ENCODE measurements around the gene UST.

UST gene

GRCh38 chr6:148818939-148819575 is 72.2 kb downstream of the UST start:
- H4K20me1 ChIP-seq = no peaks in the 10 kb centered on the region

DNA sequence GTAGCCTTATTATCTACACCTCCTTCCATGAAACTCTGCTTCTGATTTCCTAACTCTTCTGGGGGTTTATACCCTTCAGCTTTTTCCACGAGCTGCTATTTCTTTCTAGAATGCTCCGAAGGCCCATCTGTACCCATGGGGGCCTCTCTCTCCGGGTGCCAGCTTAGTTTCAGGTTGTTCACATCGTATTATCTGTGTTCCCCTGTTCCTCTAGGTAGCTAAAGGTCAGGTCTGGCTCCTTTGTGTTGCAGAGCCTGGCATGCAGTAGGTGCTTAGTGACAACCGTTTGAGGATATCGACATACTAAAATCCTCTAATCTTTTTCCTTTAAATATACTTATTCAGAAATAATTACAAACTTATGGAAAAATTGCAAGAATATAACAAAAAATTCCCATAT is 73.0 kb downstream of the UST start:
- no peak for TF ChIP-seq Cebpa-rat (IDR thresholded peaks at IDR 0.05)
- Histone ChIP-seq H3K4me1 (peaks cover 13% of the 10 kb centered on the region), H3K9ac (no peak overlapping the region), H3K36me3 (no peaks in the 10 kb centered on the region), H3K9me3 (peaks cover 5% of the 10 kb centered on the region), H3K27ac (no peak overlapping the region), H3K27me3 (no peaks in the 10 kb centered on the region), H4K20me1 (no peaks in the 10 kb centered on the region), H3K4me3 (no peak overlapping the region), H3K4me2 (no peak overlapping the region)

More at GRCh38 chr6:148818939-148819575, 72.2 kb downstream of the UST start:
- Histone ChIP-seq H3K27ac (no peak overlapping the region), H3K4me2 (no peak overlapping the region), H3K27me3 (no peaks in the 10 kb centered on the region), H3K4me3 (no peak overlapping the region), H3K36me3 (no peaks in the 10 kb centered on the region), H3K9ac (no peak overlapping the region), H3K9me3 (peaks cover 13% of the 10 kb centered on the region), H3K4me1 (peaks cover 10% of the 10 kb centered on the region)
- TF ChIP-seq Cebpa-rat (IDR thresholded peaks at IDR 0.05) = no peak

DNA sequence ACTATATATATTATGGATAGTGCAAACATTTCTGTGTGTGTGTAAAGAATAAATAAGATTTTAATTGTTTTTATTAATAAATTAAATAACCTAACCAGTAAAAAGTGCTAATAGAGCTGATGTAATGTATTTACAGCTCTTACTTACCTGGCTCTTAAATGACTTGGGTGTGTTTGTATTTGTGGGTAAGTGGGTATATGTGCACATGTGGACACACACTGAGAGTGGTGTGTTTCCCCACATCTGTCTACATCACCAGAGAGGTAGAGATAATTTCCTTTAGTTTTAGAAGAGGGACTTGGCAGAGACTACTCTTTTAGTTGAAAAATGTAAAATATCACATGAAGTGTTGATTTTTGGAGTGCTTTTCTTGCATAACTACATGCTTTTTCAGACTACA is 76.0 kb downstream of the UST start:
- Histone ChIP-seq H3K9ac (no peak overlapping the region), H3K36me3 (no peaks in the 10 kb centered on the region), H4K20me1 (no peaks in the 10 kb centered on the region), H3K4me3 (no peak overlapping the region), H3K27me3 (no peaks in the 10 kb centered on the region), H3K4me2 (no peak overlapping the region), H3K4me1 (peaks cover 13% of the 10 kb centered on the region), H3K27ac (no peak overlapping the region), H3K9me3 (no peaks in the 10 kb centered on the region)
- TF ChIP-seq Cebpa-rat (IDR thresholded peaks at IDR 0.05) = no peak

GRCh38 chr6:148824291-148824690 is 77.5 kb downstream of the UST start:
- no peak overlapping the region for H3K9ac ChIP-seq
- peaks cover 13% of the 10 kb centered on the region for H3K4me1 ChIP-seq
- TF ChIP-seq Cebpa-rat (IDR thresholded peaks at IDR 0.05) = no peak
- H4K20me1 ChIP-seq = no peaks in the 10 kb centered on the region
- H3K4me3 ChIP-seq = no peak overlapping the region
- no peaks in the 10 kb centered on the region for H3K36me3 ChIP-seq
- peak overlapping the region; percentile 54 for H3K4me2 ChIP-seq
- no peaks in the 10 kb centered on the region for H3K27me3 ChIP-seq
- no peaks in the 10 kb centered on the region for H3K9me3 ChIP-seq
- no peak overlapping the region for H3K27ac ChIP-seq

DNA sequence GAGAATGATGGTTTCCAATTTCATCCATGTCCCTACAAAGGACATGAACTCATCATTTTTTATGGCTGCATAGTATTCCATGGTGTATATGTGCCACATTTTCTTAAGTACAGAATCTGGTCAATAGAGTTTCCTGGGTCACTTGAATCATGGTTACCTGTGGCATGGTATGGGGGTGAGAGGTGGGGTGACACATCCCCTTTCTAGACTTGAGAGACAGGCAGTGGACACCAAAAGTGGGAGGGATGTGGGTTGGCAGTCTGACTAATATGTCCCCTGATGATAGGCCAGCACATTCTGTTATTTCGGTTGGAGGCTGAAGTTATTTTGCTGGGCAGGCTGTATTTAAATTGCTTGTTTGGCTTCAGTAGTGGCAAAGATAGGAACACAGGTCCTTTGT is 78.1 kb downstream of the UST start:
- no peaks in the 10 kb centered on the region for H3K27me3 ChIP-seq

GRCh38 chr6:148825492-148825891 is 78.7 kb downstream of the UST start:
- H4K20me1 ChIP-seq = no peaks in the 10 kb centered on the region
- H3K4me2 ChIP-seq = no peak overlapping the region
- no peaks in the 10 kb centered on the region for H3K9me3 ChIP-seq
- H3K4me1 ChIP-seq = peaks cover 19% of the 10 kb centered on the region
- TF ChIP-seq Cebpa-rat (IDR thresholded peaks at IDR 0.05) = no peak
- no peak overlapping the region for H3K9ac ChIP-seq
- H3K36me3 ChIP-seq = no peaks in the 10 kb centered on the region
- H3K27ac ChIP-seq = no peak overlapping the region
- H3K27me3 ChIP-seq = no peaks in the 10 kb centered on the region
- no peak overlapping the region for H3K4me3 ChIP-seq

More for the DNA sequence above, 78.1 kb downstream of the UST start:
- Histone ChIP-seq H3K9ac (no peak overlapping the region), H3K4me2 (no peak overlapping the region), H3K36me3 (no peaks in the 10 kb centered on the region), H3K4me3 (no peak overlapping the region), H4K20me1 (no peaks in the 10 kb centered on the region), H3K27ac (no peak overlapping the region), H3K4me1 (peaks cover 14% of the 10 kb centered on the region), H3K9me3 (no peaks in the 10 kb centered on the region)
- TF ChIP-seq Cebpa-rat (IDR thresholded peaks at IDR 0.05) = no peak

GRCh38 chr6:148827416-148828045 is 80.7 kb downstream of the UST start:
- Histone ChIP-seq H4K20me1 (no peaks in the 10 kb centered on the region), H3K9me3 (no peaks in the 10 kb centered on the region), H3K4me2 (no peak overlapping the region), H3K27me3 (no peaks in the 10 kb centered on the region), H3K4me3 (no peak overlapping the region), H3K27ac (no peak overlapping the region), H3K4me1 (peaks cover 19% of the 10 kb centered on the region), H3K36me3 (no peaks in the 10 kb centered on the region), H3K9ac (no peak overlapping the region)
- TF ChIP-seq Cebpa-rat (IDR thresholded peaks at IDR 0.05) = no peak

DNA sequence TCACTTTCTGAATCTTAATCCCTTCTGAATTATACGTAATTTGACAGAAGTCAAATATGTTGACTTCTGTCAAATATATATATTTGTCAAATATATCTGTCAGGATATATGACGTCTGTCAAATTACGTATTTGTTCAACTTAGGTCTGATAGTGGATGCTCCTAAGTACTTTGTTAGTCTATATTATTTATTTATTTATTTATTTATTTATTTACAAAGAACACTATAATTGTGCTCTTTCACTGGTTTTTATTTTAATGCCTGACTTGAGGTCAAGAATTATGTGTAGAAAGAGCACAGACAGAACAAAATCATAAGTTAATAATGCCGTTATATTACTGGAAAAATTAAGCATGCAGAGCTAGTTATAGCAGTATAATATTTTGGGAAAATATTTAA is 81.2 kb downstream of the UST start:
- Histone ChIP-seq H3K9ac (no peak overlapping the region), H3K27ac (no peak overlapping the region), H3K4me3 (no peak overlapping the region), H4K20me1 (no peaks in the 10 kb centered on the region), H3K9me3 (no peaks in the 10 kb centered on the region), H3K36me3 (no peaks in the 10 kb centered on the region), H3K4me1 (peaks cover 19% of the 10 kb centered on the region), H3K27me3 (no peaks in the 10 kb centered on the region), H3K4me2 (no peak overlapping the region)
- TF ChIP-seq Cebpa-rat (IDR thresholded peaks at IDR 0.05) = no peak

GRCh38 chr6:148829415-148830101 is 82.7 kb downstream of the UST start:
- no peaks in the 10 kb centered on the region for H3K9me3 ChIP-seq
- H3K36me3 ChIP-seq = no peaks in the 10 kb centered on the region
- no peak overlapping the region for H3K4me3 ChIP-seq
- no peaks in the 10 kb centered on the region for H3K27me3 ChIP-seq
- H3K4me1 ChIP-seq = peaks cover 7% of the 10 kb centered on the region
- no peak overlapping the region for H3K27ac ChIP-seq
- no peak for TF ChIP-seq Cebpa-rat (IDR thresholded peaks at IDR 0.05)
- H3K4me2 ChIP-seq = no peak overlapping the region
- no peaks in the 10 kb centered on the region for H4K20me1 ChIP-seq
- no peak overlapping the region for H3K9ac ChIP-seq

DNA sequence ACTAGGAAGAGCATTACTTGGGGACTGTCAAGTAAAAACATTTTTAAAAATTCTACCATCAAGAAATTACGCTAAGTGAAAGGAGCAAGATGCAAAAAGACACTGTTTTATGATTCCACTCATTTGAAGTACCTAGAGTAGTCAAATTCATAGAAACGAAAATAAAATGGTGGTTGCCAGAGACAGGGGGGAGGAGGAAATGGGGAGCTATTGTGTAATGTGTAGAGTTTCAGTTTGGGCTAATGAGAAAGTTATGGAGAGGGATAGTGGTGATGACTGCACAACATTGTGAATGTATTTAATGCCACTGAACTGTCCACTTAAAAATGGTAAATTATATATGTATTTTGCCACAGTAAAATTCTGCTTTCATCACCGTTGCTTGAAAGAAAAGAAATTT is 83.8 kb downstream of the UST start:
- Histone ChIP-seq H3K27ac (no peak overlapping the region), H4K20me1 (no peaks in the 10 kb centered on the region), H3K9ac (no peak overlapping the region), H3K4me3 (no peak overlapping the region), H3K36me3 (no peaks in the 10 kb centered on the region), H3K4me1 (peaks cover 7% of the 10 kb centered on the region), H3K9me3 (no peaks in the 10 kb centered on the region), H3K4me2 (no peak overlapping the region), H3K27me3 (no peaks in the 10 kb centered on the region)
- TF ChIP-seq Cebpa-rat (IDR thresholded peaks at IDR 0.05) = no peak
